ENCODE measurements around the gene SYNGR3.

- TF ChIP-seq POLR2A (IDR thresholded peaks at IDR 0.05) (peak in 1 of 4 donors; percentile 14), POLR2AphosphoS5 (IDR thresholded peaks at IDR 0.05) (peak; percentile 10 to 73), CTCF (IDR thresholded peaks at IDR 0.05) (no peak), EP300 (IDR thresholded peaks at IDR 0.05) (peak in 2 of 4 donors; percentile 49 to 61)
Measured at GRCh38 chr16:2031081-2031577, 41.4 kb downstream of the SYNGR3 start.
